22Rv1 (cell line): ENCODE results near the gene DNAJC25.
"Not testable (repeated sequence)": the region's sequence is repeated elsewhere in the genome, so short reads cannot be mapped to it uniquely, and the experiment has no call there.

Experiments used
- H3K27ac ChIP-seq: fragments of 450-650 bp; 2 replicates; pipeline ENCODE4 v1.5.1; 2017
- ZFX ChIP-seq: fragments of 450-650 bp; IDR thresholded peaks from 2 replicates; pipeline ENCODE4 v1.6.1; 2017; ENCODE audit warnings: antibody characterized with exemption, borderline replicate concordance
- TF ChIP-seq, protein P1 (sequence below): fragments of 450-650 bp; IDR thresholded peaks from 2 replicates; pipeline ENCODE4 v1.5.1; 2017; ENCODE audit warnings: mild to moderate bottlenecking

The DNAJC25 gene

DNA sequence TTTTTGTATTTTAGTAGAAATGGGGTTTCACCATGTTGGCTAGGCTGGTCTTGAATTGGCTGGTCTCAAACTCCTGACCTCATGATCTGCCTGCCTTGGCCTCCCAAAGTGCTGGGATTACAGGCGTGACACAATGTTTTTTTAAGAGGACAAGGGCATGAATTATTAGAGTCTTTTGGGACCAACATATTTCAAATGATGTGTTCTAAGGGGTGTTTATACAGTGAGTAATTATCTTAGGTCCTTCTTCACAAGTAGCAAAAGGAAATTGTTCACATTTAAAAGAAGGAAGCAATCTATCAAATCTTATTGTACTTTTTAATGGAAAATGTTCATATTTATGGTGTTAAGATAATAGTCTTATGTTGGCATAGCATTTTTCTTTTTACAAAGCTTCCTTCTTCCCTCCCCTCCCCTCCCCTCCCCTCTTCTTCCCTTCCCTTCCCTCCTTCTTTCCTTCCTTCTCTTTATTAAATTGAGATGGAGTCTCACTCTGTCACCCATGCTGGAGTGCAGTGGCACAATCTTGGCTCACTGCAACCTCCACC is 37.0 kb downstream of the DNAJC25 start:
- TF ChIP-seq, protein P1, sequence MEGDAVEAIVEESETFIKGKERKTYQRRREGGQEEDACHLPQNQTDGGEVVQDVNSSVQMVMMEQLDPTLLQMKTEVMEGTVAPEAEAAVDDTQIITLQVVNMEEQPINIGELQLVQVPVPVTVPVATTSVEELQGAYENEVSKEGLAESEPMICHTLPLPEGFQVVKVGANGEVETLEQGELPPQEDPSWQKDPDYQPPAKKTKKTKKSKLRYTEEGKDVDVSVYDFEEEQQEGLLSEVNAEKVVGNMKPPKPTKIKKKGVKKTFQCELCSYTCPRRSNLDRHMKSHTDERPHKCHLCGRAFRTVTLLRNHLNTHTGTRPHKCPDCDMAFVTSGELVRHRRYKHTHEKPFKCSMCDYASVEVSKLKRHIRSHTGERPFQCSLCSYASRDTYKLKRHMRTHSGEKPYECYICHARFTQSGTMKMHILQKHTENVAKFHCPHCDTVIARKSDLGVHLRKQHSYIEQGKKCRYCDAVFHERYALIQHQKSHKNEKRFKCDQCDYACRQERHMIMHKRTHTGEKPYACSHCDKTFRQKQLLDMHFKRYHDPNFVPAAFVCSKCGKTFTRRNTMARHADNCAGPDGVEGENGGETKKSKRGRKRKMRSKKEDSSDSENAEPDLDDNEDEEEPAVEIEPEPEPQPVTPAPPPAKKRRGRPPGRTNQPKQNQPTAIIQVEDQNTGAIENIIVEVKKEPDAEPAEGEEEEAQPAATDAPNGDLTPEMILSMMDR: no peak
- TF ChIP-seq ZFX: no peak
- H3K27ac ChIP-seq: no peak overlapping the region

DNA sequence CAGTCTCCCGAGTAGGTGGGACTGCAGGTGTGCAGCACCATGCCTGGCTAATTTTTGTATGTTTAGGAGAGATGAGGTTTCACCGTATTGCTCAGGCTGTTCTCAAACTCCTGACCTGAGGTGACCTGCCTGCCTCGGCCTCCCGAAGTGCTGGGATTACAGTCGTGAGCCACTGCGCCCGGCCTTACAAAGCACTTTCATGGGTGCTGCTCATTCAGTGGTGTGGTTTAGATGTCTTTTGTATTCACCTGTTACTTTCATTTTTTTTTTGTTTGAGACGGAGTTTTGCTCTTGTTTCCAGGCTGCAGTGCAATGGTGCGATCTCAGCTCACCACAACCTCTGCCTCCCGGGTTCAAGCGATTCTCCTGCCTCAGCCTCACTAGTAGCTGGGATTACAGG is 37.5 kb downstream of the DNAJC25 start:
- not testable (repeated sequence) for H3K27ac ChIP-seq

- no peak for TF ChIP-seq ZFX
- TF ChIP-seq, protein P1: no peak
- no peak overlapping the region for H3K27ac ChIP-seq
These were observed 43.2 kb downstream of the DNAJC25 start for GRCh38 chr9:111674319-111674718.

DNA sequence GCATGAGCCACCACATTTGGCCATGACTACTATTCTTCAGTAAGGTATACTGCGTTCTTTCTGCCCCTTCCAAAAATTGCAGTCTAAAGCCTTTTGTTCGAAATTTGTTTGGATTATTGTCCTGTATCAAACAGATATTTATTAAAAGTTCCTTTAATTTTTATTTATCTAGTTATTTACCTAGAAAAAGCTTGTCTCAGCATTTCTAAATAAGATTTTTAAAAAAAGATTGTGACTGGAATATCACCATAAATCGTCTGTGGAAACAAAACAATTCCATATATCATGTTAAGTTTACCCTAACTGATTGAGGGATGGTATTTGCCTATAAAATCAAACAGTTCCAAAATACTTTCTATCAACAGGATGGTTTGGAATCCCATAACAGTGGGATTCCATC is 45.0 kb downstream of the DNAJC25 start:
- TF ChIP-seq ZFX: no peak
- TF ChIP-seq, protein P1: no peak
- no peak overlapping the region for H3K27ac ChIP-seq

DNA sequence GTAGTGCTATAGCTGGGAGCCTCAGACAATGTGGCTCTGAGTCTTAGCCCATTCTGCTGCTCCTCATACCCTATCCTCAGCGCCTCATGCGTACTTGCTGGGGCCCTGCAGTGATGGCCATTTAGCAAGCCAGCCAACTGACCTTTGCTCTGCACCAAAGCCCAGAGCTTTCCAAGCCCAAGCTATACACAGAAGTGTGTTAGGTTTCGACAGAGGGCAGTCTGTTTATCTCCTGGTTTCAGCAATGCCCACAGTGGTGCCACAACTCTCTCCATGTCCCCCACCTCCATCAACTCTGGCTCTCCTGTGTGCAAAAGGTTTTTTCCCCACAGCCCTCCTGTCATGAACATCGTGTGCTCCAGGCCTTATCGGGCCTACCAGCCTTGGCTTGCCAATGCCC is 47.2 kb downstream of the DNAJC25 start:
- H3K27ac ChIP-seq: no peak overlapping the region
- TF ChIP-seq ZFX: no peak
- TF ChIP-seq, protein P1: no peak

- no peak for TF ChIP-seq ZFX
- TF ChIP-seq, protein P1: no peak
- no peak overlapping the region for H3K27ac ChIP-seq
These were observed 48.1 kb downstream of the DNAJC25 start for GRCh38 chr9:111679199-111679598.

GRCh38 chr9:111683392-111683791 is 52.3 kb downstream of the DNAJC25 start:
- H3K27ac ChIP-seq: no peak overlapping the region
- TF ChIP-seq, protein P1: no peak
- TF ChIP-seq ZFX: no peak

- TF ChIP-seq, protein P1: peak; percentile 64
- TF ChIP-seq ZFX: no peak
- H3K27ac ChIP-seq: no peak overlapping the region
These were observed 60.7 kb downstream of the DNAJC25 start for GRCh38 chr9:111691672-111692329.
